GM12864 (cell line): ENCODE data around the gene HEY2.

Experiments
- DNase-seq: peaks from one replicate; pipeline ENCODE4 v3.0.0-alpha.2; 2011; ENCODE audit warnings: low read depth
- H3K4me3 ChIP-seq: 2 replicates; pipeline ENCODE4 v1.5.1; 2011; ENCODE audit warnings: mild to moderate bottlenecking, low read depth, low read length, control low read depth
- TF ChIP-seq, protein P1 (sequence below): IDR thresholded peaks from 2 replicates; pipeline ENCODE4 v1.5.1; 2011; ENCODE audit warnings: low read depth, mild to moderate bottlenecking, moderate library complexity, low read length, control low read depth, inconsistent platforms; ENCODE audit errors: missing control alignments

The HEY2 gene

DNA sequence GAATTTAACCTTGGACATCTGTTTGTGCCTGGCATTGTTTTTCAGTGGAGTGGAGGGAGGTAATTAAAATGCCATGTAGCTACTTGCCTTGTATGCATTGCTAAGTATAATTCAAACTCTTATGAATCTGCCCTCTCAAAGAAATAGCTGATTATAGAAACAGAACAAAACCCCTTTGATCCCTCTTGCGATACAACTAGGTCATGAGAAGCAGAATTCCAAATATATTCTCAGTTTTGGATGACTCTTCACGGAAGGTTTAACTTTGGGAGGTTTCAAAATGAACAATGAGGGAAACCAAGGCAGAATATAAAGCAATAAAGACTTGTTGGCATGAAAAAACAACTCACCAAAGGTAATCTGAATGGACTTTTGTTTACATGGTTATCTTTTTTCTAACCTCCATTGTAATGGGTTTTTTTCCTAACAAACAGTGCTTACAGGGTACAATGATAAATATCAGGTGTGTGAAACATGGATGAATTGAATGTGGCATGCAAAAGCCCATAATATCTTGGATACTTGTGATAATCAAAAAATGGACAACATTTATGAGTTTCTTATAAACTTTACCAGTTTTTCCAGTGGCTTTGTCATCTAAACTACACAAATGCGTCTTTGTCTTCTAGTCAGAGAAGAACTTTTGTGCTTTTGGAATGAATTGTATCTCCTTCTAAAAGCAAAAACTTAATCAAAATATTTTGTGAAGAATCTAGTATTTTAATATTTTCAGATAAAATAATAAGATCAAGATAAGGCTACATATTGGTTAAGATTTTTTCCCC lies 15.7 kb upstream of the HEY2 start:
- DNase-seq = no peak
- no peak overlapping the region for H3K4me3 ChIP-seq
- TF ChIP-seq, protein P1, sequence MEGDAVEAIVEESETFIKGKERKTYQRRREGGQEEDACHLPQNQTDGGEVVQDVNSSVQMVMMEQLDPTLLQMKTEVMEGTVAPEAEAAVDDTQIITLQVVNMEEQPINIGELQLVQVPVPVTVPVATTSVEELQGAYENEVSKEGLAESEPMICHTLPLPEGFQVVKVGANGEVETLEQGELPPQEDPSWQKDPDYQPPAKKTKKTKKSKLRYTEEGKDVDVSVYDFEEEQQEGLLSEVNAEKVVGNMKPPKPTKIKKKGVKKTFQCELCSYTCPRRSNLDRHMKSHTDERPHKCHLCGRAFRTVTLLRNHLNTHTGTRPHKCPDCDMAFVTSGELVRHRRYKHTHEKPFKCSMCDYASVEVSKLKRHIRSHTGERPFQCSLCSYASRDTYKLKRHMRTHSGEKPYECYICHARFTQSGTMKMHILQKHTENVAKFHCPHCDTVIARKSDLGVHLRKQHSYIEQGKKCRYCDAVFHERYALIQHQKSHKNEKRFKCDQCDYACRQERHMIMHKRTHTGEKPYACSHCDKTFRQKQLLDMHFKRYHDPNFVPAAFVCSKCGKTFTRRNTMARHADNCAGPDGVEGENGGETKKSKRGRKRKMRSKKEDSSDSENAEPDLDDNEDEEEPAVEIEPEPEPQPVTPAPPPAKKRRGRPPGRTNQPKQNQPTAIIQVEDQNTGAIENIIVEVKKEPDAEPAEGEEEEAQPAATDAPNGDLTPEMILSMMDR = no peak

DNA sequence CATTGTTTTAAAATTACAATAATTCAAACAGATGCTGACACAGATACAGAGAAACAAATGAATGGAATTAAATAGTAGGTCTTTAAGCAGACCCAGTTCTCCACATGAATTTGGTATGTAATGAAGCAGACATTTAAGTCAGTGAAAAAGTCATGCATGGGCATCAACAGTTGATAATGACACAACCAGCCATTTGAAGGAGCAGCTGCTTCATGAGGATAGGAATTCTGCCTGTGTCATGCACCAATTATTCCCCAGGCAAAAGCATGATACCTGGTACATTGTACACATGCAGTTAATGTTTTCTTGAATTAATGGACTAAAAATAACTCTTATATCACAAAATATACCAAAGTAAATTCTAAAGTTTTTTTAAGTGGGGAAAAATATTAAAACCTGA lies 11.2 kb upstream of the HEY2 start:
- DNase-seq = no peak
- TF ChIP-seq, protein P1 = no peak
- H3K4me3 ChIP-seq = no peak overlapping the region

DNA sequence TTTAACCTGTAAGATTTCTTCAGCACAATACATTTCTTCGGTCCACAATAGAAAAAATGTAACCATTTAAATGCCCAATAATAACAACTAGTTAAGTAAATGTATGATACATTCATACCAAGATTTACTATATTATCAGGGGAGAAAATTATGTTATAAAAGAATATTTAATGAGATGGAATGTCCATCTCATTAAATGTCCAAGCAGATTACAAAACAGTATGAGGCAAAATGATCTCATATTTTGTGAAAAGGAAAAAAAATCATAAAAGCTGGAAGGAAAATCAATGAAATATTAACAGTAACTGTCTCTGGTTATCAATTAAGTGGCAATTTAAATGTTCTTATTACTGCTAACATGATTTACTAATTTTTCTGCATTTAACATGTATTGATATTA lies 10.1 kb upstream of the HEY2 start:
- no peak overlapping the region for H3K4me3 ChIP-seq
- no peak for DNase-seq
- TF ChIP-seq, protein P1 = no peak

DNA sequence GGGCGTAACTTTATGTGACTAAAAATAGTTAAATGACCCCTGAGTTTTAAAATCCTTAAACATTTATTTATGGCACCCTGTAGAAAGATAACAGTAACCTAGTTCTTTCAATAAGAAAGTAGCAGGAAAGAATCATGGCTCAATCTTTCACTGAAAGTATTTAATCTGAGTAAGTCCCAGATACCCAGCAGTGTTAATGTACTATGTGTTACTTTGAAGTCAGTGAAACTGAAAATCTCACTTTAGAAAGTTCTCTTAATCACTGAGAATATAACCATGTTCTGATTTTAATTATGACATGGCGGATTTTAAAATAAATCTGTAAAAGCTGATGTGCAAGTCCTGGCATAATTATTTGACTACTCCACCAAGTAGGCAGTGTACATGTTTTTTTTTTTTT lies 8.1 kb upstream of the HEY2 start:
- no peak overlapping the region for H3K4me3 ChIP-seq
- TF ChIP-seq, protein P1 = no peak
- no peak for DNase-seq

DNA sequence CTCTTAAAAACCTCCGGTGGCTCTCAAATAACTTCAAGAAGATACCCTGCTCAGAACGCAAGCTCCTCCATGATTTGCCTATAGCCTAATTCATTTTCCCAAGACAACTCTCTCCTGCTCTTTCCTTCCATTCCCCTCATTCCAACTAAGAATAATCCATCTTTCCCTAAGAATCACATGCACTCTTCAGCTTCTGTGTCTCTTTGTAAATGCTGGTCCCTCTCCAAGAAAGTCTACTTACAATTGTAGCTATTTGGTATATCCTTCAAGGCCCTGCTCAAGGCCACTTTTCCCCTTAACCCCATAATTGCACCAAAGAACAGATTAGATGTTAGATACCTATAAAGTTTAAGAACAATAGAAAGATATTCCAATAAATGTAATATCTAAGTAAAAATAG lies 7.4 kb upstream of the HEY2 start:
- no peak for DNase-seq
- no peak overlapping the region for H3K4me3 ChIP-seq
- TF ChIP-seq, protein P1 = no peak

DNA sequence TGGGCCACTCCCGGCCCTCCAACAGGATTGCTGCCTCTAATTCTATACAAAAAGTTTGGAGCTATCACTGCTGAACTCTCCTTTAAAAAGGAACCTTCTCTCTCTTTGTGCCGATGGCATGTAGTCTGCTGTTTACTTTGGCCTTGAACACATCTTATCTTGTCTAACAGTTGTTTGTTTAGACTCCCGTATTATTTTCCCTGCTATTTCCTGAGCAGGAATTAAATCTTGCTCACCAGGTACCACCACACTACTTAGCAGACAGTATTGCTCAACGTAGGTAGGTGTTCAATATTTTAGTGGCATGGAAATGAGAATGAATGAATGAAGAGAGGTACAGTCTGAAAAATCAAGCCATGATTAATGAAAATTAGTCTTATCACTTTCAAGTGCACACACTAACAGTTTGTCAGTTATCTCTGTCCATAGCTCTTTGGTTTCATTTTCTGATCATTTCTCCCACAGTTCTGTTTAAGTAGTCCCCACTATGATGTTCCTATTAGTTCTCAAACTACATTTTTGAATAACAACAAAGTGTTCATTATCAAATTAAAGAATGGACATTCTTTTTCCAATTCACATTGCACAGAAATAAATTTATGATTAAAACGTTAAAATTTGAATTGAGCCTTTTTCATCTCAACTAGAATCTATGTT lies 6.8 kb upstream of the HEY2 start:
- H3K4me3 ChIP-seq = no peak overlapping the region
- DNase-seq = no peak

More for the DNA sequence above, 6.8 kb upstream of the HEY2 start:
- TF ChIP-seq, protein P1 = no peak
